Natural killer cell (primary cell): Measurements from ENCODE around the gene LNX2. TPM values are rescaled to one million over a fixed set of nuclear protein-coding genes. Genes with fewer than 3 reads are reported as not detected.
A peak's percentile ranks its signal among the peaks of the same experiment; 100 is the strongest.

Source experiments
- ATAC-seq, 3 donors: fragments of 150-1000 bp in 2 of 3; fragments of 200-7000 bp in 1 of 3; cut with Tn5 transposase; 1 replicate in 1 of 3; 2 replicates in 2 of 3; pipeline ENCODE4 v1.10.0; 2021; ENCODE audit warnings: mild to moderate bottlenecking in 2 of 3, moderate library complexity in 2 of 3
- DNase-seq, 2 donors: peaks; one replicate each; pipeline versions ENCODE4 v3.0.0 to v3.0.0-alpha.2; 2013 to 2021; ENCODE audit warnings: mixed read lengths in 1 of 2
- H3K27ac ChIP-seq: one replicate; pipeline ENCODE4 v1.5.1; 2013; ENCODE audit warnings: mild to moderate bottlenecking, low read length
- H3K27me3 ChIP-seq: one replicate; pipeline ENCODE4 v1.6.1; 2013; ENCODE audit warnings: low read length; ENCODE audit not compliant: control insufficient read depth, insufficient read depth
- H3K36me3 ChIP-seq: one replicate; pipeline ENCODE4 v1.6.1; 2013; ENCODE audit warnings: low read length; ENCODE audit not compliant: control insufficient read depth, insufficient read depth
- H3K4me1 ChIP-seq: one replicate; pipeline ENCODE4 v1.6.1; 2013; ENCODE audit warnings: low read length; ENCODE audit not compliant: control insufficient read depth, insufficient read depth
- H3K4me3 ChIP-seq: one replicate; pipeline ENCODE4 v1.5.1; 2013; ENCODE audit warnings: low read length
- H3K9me3 ChIP-seq: one replicate; pipeline ENCODE4 v1.6.1; 2013; ENCODE audit warnings: low read length; ENCODE audit not compliant: control insufficient read depth, insufficient read depth
- H3K27ac Mint-ChIP-seq, 2 donors: one replicate each; pipeline ENCODE4 v1.8.0; 2022; ENCODE audit warnings: mild to moderate bottlenecking in 2 of 2, mixed read lengths in 2 of 2, moderate library complexity in 1 of 2
- H3K27me3 Mint-ChIP-seq, 2 donors: one replicate each; pipeline ENCODE4 v1.8.0; 2022; ENCODE audit warnings: low read depth in 2 of 2, mixed read lengths in 2 of 2
- H3K36me3 Mint-ChIP-seq: one replicate; pipeline ENCODE4 v1.8.0; 2022; ENCODE audit warnings: mixed read lengths
- H3K4me1 Mint-ChIP-seq, 2 donors: one replicate each; pipeline ENCODE4 v1.8.0; 2022; ENCODE audit warnings: mixed read lengths in 2 of 2
- H3K4me3 Mint-ChIP-seq: one replicate; pipeline ENCODE4 v1.8.0; 2022; ENCODE audit warnings: mild to moderate bottlenecking, moderate library complexity, mixed read lengths
- H3K9me3 Mint-ChIP-seq, 2 donors: one replicate each; pipeline ENCODE4 v1.8.0; 2022; ENCODE audit warnings: mixed read lengths in 2 of 2
- CTCF ChIP-seq: fragments of 200-600 bp; IDR thresholded peaks from one replicate; pipeline ENCODE4 v1.8.0; 2022; ENCODE audit warnings: antibody characterized with exemption
- WGBS: methylation state at CpG from one replicate; pipeline ENCODE4 v1.1.7; 2013; ENCODE audit warnings: missing lambda C conversion rate; ENCODE audit not compliant: insufficient coverage; 5-methylcytosine and 5-hydroxymethylcytosine counted together
- intact Hi-C: fragments of 100-400 bp; cut with micrococcal nuclease; formaldehyde crosslinking; loops from one replicate; pipeline ENCODE4 v1.14.2; 2022
- total RNA-seq, 4 donors: library from RNA; stranded (reverse); fragments of 120-200 nt in 1 of 4; gene quantifications; one replicate each; pipeline versions ENCODE4 v1.2.3 to v1.2.4, GENCODE V29; 2013 to 2022

LNX2 gene
- total RNA-seq, 3 donors from 2014 or later (not counting 1 experiment from before 2014, with no cell fraction given): 4.5 to 6.6 (median 5.0) TPM

DNA sequence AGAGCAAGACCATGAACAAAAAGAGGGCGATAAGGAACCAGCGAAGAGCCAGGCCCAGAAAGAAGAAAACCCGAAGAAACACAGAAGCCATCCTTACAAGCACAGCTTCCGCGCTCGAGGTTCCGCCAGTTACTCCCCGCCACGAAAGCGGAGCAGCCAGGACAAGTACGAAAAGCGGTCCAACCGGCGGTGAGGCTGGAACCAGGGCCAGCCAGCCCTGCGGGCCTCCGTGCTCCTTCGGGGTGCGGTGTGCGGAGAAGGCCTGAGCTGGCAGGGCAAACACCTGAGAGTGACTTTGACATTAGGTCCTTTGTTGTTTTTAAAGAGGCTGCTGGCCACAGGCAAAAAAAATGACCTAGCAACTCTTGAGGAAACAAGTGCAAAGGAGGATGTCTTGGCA, 45.4 kb upstream of the LNX2 start:
- H3K9me3 ChIP-seq: no peaks in the 10 kb centered on the region
- ATAC-seq (no peak), DNase-seq (no peak)
- H3K36me3 ChIP-seq: peaks cover 4% of the 10 kb centered on the region
- no peaks in the 10 kb centered on the region for H3K36me3 Mint-ChIP-seq
- peaks cover 5 to 22% of the 10 kb centered on the region in 2 donors for H3K4me1 Mint-ChIP-seq
- no peak overlapping the region for H3K4me3 Mint-ChIP-seq
- H3K27me3 ChIP-seq: no peaks in the 10 kb centered on the region
- intact Hi-C loops: no loop called here
- TF ChIP-seq CTCF: no peak
- WGBS: 98% methylated on average over 19 of the region's 19 CpGs
- no peaks in the 10 kb centered on the region for H3K27me3 Mint-ChIP-seq
- H3K27ac ChIP-seq: no peak overlapping the region
- H3K27ac Mint-ChIP-seq: no peak overlapping the region
- H3K4me1 ChIP-seq: no peaks in the 10 kb centered on the region
- H3K9me3 Mint-ChIP-seq: no peaks in the 10 kb centered on the region
- H3K4me3 ChIP-seq: no peak overlapping the region

DNA sequence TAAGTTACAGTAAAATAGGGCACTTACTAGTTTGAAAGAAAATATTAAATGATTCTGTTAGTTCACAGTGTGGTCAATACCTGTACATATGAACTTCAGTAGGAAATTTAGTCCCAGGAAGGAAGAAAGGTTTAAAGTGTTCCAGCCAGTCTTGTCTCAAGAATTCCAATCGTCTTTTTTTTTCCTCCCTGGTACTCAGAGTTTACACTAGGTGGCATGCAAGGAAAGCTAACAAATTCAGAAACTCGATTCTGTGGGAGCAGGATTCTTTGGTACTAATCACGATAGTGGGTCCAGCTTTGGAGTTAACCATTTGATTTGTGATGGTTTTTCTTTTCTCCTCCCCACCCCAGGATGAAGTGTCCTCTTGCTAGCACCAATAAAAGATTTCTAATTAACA, 45.0 kb upstream of the LNX2 start:
- H3K9me3 ChIP-seq: no peaks in the 10 kb centered on the region
- Mint-ChIP-seq H3K36me3 (no peaks in the 10 kb centered on the region), H3K27ac (no peak overlapping the region), H3K9me3 (no peaks in the 10 kb centered on the region), H3K27me3 (no peaks in the 10 kb centered on the region), H3K4me1 (peaks cover 10 to 26% of the 10 kb centered on the region in 2 donors), H3K4me3 (no peak overlapping the region)
- ATAC-seq (no peak), DNase-seq (no peak)
- no peak for TF ChIP-seq CTCF
- intact Hi-C loops: no loop called here
- no peaks in the 10 kb centered on the region for H3K4me1 ChIP-seq
- no peaks in the 10 kb centered on the region for H3K27me3 ChIP-seq
- WGBS: 78% methylated on average over 1 of the region's 3 CpGs
- peaks cover 4% of the 10 kb centered on the region for H3K36me3 ChIP-seq
- no peak overlapping the region for H3K27ac ChIP-seq
- no peak overlapping the region for H3K4me3 ChIP-seq

DNA sequence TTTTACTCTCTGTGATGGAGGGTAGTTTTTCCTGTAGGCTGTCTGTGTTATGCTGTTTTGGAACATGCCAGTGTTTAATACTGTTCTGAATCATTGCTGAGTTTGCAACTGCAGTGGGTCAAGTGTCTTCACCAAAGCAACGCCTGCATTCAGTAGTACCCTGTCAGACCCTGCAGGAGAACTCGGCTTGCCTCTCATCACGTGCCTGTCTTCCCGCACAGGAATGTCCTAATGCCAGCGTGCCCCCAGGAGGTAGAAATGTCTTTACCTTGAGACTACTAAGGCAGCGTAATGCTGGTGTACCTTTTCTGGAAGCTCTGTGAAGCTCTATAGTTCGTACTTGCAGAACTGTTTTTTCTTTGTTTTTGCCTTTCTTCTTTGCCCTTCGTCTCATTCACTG, 43.6 kb upstream of the LNX2 start:
- Histone ChIP-seq H3K27me3 (no peaks in the 10 kb centered on the region), H3K4me3 (no peak overlapping the region), H3K36me3 (peaks cover 7% of the 10 kb centered on the region), H3K4me1 (no peaks in the 10 kb centered on the region), H3K27ac (no peak overlapping the region), H3K9me3 (no peaks in the 10 kb centered on the region)
- Mint-ChIP-seq H3K27ac (peak overlapping the region in 1 of 2 donors; percentile 38), H3K4me3 (no peak overlapping the region), H3K9me3 (no peaks in the 10 kb centered on the region), H3K4me1 (peaks cover 15 to 27% of the 10 kb centered on the region in 2 donors), H3K27me3 (no peaks in the 10 kb centered on the region), H3K36me3 (no peaks in the 10 kb centered on the region)
- ATAC-seq (no peak), DNase-seq (no peak)
- WGBS: 97% methylated on average over 8 of the region's 8 CpGs
- intact Hi-C loops: no loop called here
- no peak for TF ChIP-seq CTCF

DNA sequence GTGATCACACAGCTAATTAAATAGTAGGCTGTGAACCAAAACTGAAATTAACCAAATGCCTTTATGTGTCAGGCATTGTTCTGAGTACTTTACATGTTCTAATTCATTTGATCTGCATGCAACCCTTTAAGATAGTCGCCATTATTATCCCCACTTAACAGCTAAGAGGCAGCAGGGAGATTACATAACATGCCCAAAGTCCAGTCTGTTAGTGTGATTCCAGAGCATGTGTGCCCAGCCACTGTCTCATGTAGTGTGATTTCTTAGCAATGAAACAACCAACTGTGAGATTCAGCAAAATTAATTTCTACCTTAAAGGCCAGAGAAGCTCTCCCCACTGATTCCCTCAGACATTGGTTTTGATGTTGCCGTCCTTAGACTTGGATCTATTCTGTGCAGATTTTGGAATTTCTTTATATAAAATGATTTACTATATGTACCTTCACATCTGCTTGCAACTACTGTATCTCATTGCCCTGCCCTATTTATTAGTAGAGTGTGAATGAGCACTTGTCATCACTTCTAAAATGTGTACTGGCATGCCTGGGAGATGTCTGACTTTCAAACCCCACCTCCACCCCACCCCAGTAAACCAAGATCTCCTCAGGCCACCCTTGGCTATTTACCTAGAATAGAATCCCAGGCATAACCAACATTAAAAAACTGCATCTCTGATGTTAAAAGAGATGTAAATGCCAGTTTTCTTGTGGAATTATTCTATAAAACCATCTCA, 42.6 kb upstream of the LNX2 start:
- no peaks in the 10 kb centered on the region for H3K27me3 ChIP-seq
- no CpG with 5 or more reads among the region's 2 CpGs for WGBS
- H3K27ac Mint-ChIP-seq: no peak overlapping the region
- intact Hi-C loops: no loop called here
- no peak for ATAC-seq
- DNase-seq: no peak
- H3K4me1 ChIP-seq: no peaks in the 10 kb centered on the region
- no peaks in the 10 kb centered on the region for H3K27me3 Mint-ChIP-seq
- peaks cover 15 to 27% of the 10 kb centered on the region in 2 donors for H3K4me1 Mint-ChIP-seq
- no peak overlapping the region for H3K27ac ChIP-seq
- H3K9me3 ChIP-seq: no peaks in the 10 kb centered on the region
- H3K9me3 Mint-ChIP-seq: no peaks in the 10 kb centered on the region
- no peak overlapping the region for H3K4me3 ChIP-seq
- H3K36me3 ChIP-seq: peaks cover 7% of the 10 kb centered on the region
- TF ChIP-seq CTCF: no peak
- H3K36me3 Mint-ChIP-seq: no peaks in the 10 kb centered on the region
- no peak overlapping the region for H3K4me3 Mint-ChIP-seq
